NB4 (cell line): ENCODE measurements around the gene SND1.

ENCODE experiments used
- DNase-seq: peaks from one replicate; pipeline ENCODE4 v3.0.0; 2010; ENCODE audit warnings: low read depth
- H3K4me3 ChIP-seq: one replicate; pipeline ENCODE4 v1.5.1; 2011; ENCODE audit warnings: mild to moderate bottlenecking, low read depth, low read length, moderate library complexity
- CTCF ChIP-seq: IDR thresholded peaks from one replicate; pipeline ENCODE4 v1.5.1; 2012; ENCODE audit warnings: low read depth, low read length
- MAX ChIP-seq: IDR thresholded peaks from 2 replicates; pipeline ENCODE4 v1.6.1; 2011; ENCODE audit warnings: low read depth, low read length
- MYC ChIP-seq: IDR thresholded peaks from 2 replicates; pipeline ENCODE4 v1.6.1; 2011; ENCODE audit warnings: low read depth, low read length
- POLR2A ChIP-seq: IDR thresholded peaks from 2 replicates; pipeline ENCODE4 v1.6.1; 2011; ENCODE audit warnings: mild to moderate bottlenecking; ENCODE audit not compliant: insufficient read length; ENCODE audit errors: extremely low read depth

The SND1 gene

DNA sequence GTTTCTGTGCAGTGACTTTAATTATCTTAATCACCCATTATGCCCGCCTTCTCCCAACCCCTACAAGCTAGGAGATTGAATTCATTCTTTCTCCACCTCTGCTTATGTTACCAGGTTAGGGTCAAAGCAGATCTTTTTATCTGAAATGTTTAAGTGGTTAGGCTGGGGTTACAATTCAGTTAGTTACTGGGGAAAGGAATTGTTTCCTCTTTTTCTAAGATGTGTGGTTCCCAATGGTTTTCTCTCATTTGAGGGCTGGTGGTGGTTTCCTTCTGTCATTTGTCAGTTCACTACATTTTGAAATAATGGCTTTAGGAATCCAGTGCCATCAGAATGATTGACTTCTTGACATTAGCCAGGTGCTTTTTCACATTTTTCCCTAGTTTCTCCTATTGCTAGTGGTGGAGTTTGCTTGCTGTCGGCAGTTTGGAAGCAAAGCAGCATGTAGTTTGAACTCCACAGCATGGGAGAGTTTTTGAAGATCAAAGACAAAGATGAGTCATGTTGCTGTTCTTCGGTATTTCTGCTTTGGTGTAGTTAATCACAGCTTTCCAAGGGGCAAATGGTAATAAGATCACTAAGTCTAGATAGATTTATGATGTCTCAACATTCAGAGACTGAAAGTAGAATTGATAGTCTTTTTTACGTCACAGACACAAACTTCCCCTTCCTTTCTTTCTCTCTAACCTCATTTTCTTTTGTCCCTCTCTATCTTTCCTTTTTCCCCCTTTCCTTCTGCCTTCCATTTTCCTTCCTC lies 168.2 kb downstream of the SND1 start:
- no peak overlapping the region for H3K4me3 ChIP-seq
- no peak for TF ChIP-seq CTCF
- TF ChIP-seq MAX, result no peak
- no peak for TF ChIP-seq MYC
- TF ChIP-seq POLR2A, result no peak
- DNase-seq, result peak; percentile 54

- DNase-seq, result no peak
- H3K4me3 ChIP-seq, result no peak overlapping the region
- TF ChIP-seq MAX (no peak), MYC (no peak), POLR2A (no peak), CTCF (no peak)
Observed at GRCh38 chr7:127820732-127821085, 168.7 kb downstream of the SND1 start.

- TF ChIP-seq POLR2A, result no peak
- TF ChIP-seq MAX, result no peak
- no peak for TF ChIP-seq MYC
- no peak for TF ChIP-seq CTCF
- DNase-seq, result no peak
- H3K4me3 ChIP-seq, result no peak overlapping the region
Observed at GRCh38 chr7:127821146-127821545, 169.2 kb downstream of the SND1 start.

DNA sequence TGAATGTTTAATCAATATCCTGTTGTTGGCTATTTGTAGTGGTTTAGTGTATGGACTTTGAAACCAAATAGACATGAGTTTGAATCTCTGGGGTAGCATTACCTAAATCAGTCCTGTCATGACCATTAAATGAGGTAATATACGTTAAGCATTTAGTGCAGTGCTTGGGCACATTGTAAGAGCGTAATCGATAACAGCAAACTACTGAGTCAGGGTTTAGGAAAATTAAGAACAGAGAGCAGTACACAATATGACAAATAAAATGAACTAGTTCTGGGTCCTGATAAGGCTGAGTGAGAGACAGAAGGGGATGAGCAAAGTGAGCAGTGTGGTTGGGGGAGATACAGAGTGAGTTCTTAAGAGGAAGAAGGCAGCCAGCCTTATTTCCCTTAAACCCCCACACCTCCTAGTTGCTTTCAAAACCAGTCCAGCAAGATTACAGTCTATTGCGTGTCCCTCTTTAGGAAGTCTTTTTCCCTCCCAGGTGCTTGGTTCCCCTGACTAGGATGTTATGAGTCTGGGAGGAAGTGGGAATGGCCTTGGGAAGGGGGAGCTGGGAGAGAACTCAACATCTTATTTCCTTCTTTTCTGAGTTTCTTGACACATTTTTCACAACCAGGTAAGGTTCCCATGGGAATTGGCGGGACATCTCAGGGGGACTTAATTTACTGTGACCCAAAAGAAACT lies 171.0 kb downstream of the SND1 start:
- peak; percentile 27 for DNase-seq
- no peak overlapping the region for H3K4me3 ChIP-seq
- no peak for TF ChIP-seq MYC

DNA sequence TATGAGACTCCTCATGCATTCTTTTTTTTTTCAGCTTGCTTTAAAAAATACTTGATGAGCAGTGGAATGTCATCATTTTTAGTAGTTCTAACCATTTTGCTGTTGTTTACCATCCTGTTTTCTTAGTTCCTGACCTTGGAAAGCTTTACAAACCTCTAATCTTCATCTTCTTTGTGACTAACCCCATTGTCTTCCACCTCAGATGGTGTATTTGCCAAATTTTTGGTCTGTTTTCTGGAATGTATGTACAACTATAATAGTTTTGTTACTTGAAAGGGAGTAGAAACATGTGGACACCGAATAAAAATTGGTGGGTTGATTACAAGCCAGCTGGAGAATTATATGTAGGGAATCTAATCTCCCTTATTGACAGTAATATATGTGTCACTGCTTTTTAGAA lies 172.7 kb downstream of the SND1 start:
- no peak for DNase-seq
- TF ChIP-seq MAX (no peak), MYC (no peak), CTCF (no peak), POLR2A (no peak)
- H3K4me3 ChIP-seq, result no peak overlapping the region

DNA sequence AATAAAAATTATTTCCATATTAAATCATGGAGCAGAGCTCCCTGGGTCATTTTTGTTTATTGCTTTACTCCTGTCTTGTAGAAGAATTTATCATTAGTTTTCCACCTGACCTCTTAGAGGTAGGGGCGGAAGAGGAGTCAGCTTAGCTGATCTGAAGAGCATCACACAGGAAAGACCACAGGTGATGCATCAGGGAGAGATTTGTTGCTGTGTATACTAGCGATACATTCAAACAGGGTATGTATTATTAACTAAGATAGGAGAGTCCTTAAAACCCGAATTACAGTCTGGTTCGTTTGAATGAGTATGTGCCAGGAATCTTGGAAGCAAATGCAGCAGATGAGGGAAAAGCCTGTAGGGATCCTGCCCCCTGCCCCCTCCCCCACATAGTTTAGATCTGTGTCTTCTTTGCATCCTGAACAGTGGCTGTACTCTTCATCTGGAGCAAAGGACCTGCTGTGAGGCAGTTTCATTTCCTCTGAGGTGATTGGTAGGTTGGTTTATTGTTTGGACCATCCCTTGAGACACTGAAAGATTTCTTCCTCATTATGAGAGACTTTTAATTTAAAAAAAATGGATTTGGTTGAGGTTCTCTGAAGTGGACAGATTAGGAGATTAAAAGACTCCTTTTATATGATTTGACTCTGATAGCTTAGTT lies 177.0 kb downstream of the SND1 start:
- no peak overlapping the region for H3K4me3 ChIP-seq
- peak; percentile 17 for DNase-seq
- TF ChIP-seq CTCF (no peak), MYC (no peak), MAX (no peak), POLR2A (no peak)
